Femur (tissue), 1 donor: ENCODE measurements around the gene DDX5.
"Not testable (repeated sequence)": the region's sequence is repeated elsewhere in the genome, so short reads cannot be mapped to it uniquely, and the experiment has no call there.

Source experiments
- DNase-seq: peaks from one replicate; pipeline ENCODE4 v3.0.0-alpha.2; 2017

DDX5 gene

GRCh38 chr17:64506576-64507412 lies 705 bp upstream of the DDX5 start, which contains the start of gene CEP95:
Gene CEP95 (plus strand): TSS chr17:64506977. CDS start chr17:64507098, 121 bp downstream.
- DNase-seq = peak; percentile 98

- peak; percentile 96 for DNase-seq
Observed at GRCh38 chr17:64505340-64506200, 519 bp downstream of the DDX5 start.

- no peak for DNase-seq
Observed at GRCh38 chr17:64504769-64505339, 1.2 kb downstream of the DDX5 start.

- DNase-seq = no peak
Observed at GRCh38 chr17:64503821-64504768, 2.0 kb downstream of the DDX5 start.

GRCh38 chr17:64503341-64503740 lies 2.7 kb downstream of the DDX5 start:
- DNase-seq = no peak

- no peak for DNase-seq
Observed at GRCh38 chr17:64502809-64503208, 3.3 kb downstream of the DDX5 start.

GRCh38 chr17:64502021-64502420 lies 4.1 kb downstream of the DDX5 start:
- DNase-seq = no peak

- no peak for DNase-seq
Observed at GRCh38 chr17:64500862-64501765, 5.0 kb downstream of the DDX5 start.

- no peak for DNase-seq
Observed at GRCh38 chr17:64500487-64500859, 5.6 kb downstream of the DDX5 start.

- no peak for DNase-seq
Observed at GRCh38 chr17:64499805-64500486, 6.1 kb downstream of the DDX5 start.

- DNase-seq = no peak
Observed at GRCh38 chr17:64498308-64499203, 7.5 kb downstream of the DDX5 start.

- no peak for DNase-seq
Observed at GRCh38 chr17:64497565-64498035, 8.5 kb downstream of the DDX5 start.

GRCh38 chr17:64496786-64497564 lies 9.1 kb downstream of the DDX5 start, which contains the start of gene POLG2:
Gene POLG2 (minus strand): TSS chr17:64497054. CDS start chr17:64496968, 86 bp downstream.
- DNase-seq = peak; percentile 95

GRCh38 chr17:64496348-64496785 lies 9.7 kb downstream of the DDX5 start:
- DNase-seq = no peak

GRCh38 chr17:64495300-64495699 lies 10.8 kb downstream of the DDX5 start:
- not testable (repeated sequence) for DNase-seq

GRCh38 chr17:64494121-64494520 lies 12.0 kb downstream of the DDX5 start:
- no peak for DNase-seq

GRCh38 chr17:64492481-64493109 lies 13.5 kb downstream of the DDX5 start:
- DNase-seq = no peak

GRCh38 chr17:64491994-64492393 lies 14.1 kb downstream of the DDX5 start:
- no peak for DNase-seq
